Testis (tissue), 2 donors: Measurements from ENCODE around the gene METTL3.

Experiments used
- POLR2A ChIP-seq: fragments of 450-650 bp; IDR thresholded peaks from one replicate; pipeline ENCODE4 v1.6.1; 2017; ENCODE audit warnings: antibody characterized with exemption, mild to moderate bottlenecking, moderate library complexity
- TF ChIP-seq, protein P1 (sequence below), 3 experiments: fragments of 450-650 bp in 2 of 3; fragments of 200-600 bp in 1 of 3; sonication (generic) in 1 of 3; IDR thresholded peaks; one replicate each; pipeline ENCODE4 v1.5.1; 2016 to 2019; ENCODE audit warnings: antibody characterized with exemption in 3 of 3, mild to moderate bottlenecking in 2 of 3, moderate library complexity in 1 of 3

DNA sequence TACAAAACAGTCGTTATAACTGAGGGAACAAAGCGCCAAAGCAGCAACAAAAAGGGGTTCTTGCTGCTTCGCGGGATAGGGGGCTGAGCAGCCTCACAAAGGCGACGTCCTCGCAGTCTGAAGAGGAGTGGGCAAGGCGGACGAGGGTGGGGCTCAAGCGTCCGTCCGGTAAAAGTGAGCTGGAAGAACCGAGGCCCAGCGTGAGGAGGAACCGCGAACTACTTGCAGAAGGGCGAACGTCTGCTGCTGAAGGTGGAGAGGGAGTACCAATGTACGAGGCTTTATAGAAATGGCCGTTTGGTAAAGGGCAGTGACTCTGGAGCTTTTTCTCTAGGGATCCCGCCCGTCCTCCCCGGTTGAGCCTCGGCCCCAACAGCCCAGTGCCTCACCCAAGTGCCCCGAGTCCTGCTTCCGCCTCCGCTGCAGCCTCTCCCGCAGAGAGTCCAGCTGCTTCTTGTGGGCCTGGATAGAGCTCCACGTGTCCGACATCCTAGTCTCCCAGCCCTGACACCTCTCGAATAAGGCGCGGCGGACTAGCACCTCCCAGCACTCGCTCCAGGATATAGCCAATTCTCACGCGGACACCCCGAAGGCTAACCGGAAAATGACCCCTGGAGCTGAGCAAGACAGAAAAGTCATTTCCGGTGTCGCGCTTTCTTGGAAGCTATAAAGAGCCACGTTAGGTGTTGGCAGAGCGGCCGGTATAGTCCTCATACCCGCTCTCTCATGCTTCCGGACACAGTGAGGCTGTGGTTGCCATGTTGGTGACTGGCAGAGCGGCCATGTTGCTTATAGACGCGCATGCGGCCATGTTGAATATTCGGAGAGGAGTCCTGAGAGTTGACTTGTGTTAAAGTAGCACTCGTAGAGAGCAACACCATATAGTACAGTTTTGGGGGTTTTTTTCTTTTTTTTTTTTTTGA lies at the start of gene METTL3:
- TF ChIP-seq, protein P1, sequence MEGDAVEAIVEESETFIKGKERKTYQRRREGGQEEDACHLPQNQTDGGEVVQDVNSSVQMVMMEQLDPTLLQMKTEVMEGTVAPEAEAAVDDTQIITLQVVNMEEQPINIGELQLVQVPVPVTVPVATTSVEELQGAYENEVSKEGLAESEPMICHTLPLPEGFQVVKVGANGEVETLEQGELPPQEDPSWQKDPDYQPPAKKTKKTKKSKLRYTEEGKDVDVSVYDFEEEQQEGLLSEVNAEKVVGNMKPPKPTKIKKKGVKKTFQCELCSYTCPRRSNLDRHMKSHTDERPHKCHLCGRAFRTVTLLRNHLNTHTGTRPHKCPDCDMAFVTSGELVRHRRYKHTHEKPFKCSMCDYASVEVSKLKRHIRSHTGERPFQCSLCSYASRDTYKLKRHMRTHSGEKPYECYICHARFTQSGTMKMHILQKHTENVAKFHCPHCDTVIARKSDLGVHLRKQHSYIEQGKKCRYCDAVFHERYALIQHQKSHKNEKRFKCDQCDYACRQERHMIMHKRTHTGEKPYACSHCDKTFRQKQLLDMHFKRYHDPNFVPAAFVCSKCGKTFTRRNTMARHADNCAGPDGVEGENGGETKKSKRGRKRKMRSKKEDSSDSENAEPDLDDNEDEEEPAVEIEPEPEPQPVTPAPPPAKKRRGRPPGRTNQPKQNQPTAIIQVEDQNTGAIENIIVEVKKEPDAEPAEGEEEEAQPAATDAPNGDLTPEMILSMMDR (IDR thresholded peaks at IDR 0.05): peak in 1 of 3 experiments; percentile 6
- TF ChIP-seq POLR2A: no peak
